GM12878 (cell line): ENCODE measurements around the gene THAP2. TPM values are rescaled to one million over a fixed set of nuclear protein-coding genes. Genes with fewer than 3 reads are reported as not detected.

Experiments
- ATAC-seq: fragments of 200-7000 bp; cut with Tn5 transposase; 3 replicates; pipeline ENCODE4 v1.9.1; 2020; ENCODE audit warnings: mild to moderate bottlenecking, moderate library complexity
- BruUV-seq: library from RNA; stranded (reverse); fragments of 400-500 nt; replicated peaks from 2 replicates; lab custom pipeline; 2021; lab: Mats Ljungman, UMichigan
- CTCF ChIA-PET: fragments of 300-600 bp; sonication (Branson Sonifier 250); formaldehyde crosslinking; extraction: SDS; loops from one replicate; lab custom pipeline; 2021; ENCODE audit warnings: inconsistent platforms; lab: Yijun Ruan, JAX
- POLR2A ChIA-PET: fragments of 350-600 bp; formaldehyde crosslinking; extraction: SDS; loops from one replicate; lab custom pipeline; 2021; ENCODE audit warnings: inconsistent platforms; lab: Charles Lee
- RAD21 ChIA-PET: fragments of 300-600 bp; sonication (Branson Sonifier 250); formaldehyde crosslinking; loops from one replicate; lab custom pipeline; 2023; ENCODE audit warnings: antibody characterized with exemption; ENCODE audit not compliant: unreplicated experiment; lab: Charles Lee
- SMC1A ChIA-PET: fragments of 300-600 bp; sonication (Branson Sonifier 250); formaldehyde crosslinking; loops from one replicate; lab custom pipeline; 2023; ENCODE audit not compliant: unreplicated experiment, uncharacterized antibody; lab: Charles Lee
- DNase-seq: peaks from one replicate; pipeline ENCODE4 v3.0.0-alpha.2; 2011; ENCODE audit warnings: low read depth, low spot score
- FAIRE-seq: peaks from 3 replicates; lab custom pipeline; 2011; peaks lifted over from hg19 to GRCh38; lab: Jason Lieb, UNC
- H2AFZ ChIP-seq: 2 replicates; pipeline ENCODE4 v1.6.0; 2011; ENCODE audit warnings: low read depth, low read length, control low read depth; ENCODE audit not compliant: control insufficient read depth
- H3K27ac ChIP-seq: 2 replicates; pipeline ENCODE4 v1.5.1; 2011; ENCODE audit warnings: control low read depth; ENCODE audit not compliant: control insufficient read depth, insufficient read depth
- H3K27me3 ChIP-seq, 2 experiments: replicated peaks in 1 of 2; 2 replicates each; pipeline versions ENCODE4 v1.6.0 to v1.6.1; 2011; ENCODE audit warnings: low read length in 1 of 2; ENCODE audit not compliant: control insufficient read depth in 2 of 2, insufficient read depth in 2 of 2
- H3K36me3 ChIP-seq, 2 experiments: 2 replicates each; pipeline ENCODE4 v1.5.1; 2011; ENCODE audit warnings: low read length in 1 of 2; ENCODE audit not compliant: control insufficient read depth in 2 of 2, insufficient read depth in 2 of 2
- H3K4me1 ChIP-seq: 2 replicates; pipeline ENCODE4 v1.6.1; 2011; ENCODE audit warnings: mild to moderate bottlenecking, low read length, moderate library complexity, mixed read lengths; ENCODE audit not compliant: control insufficient read depth, insufficient read depth
- H3K4me2 ChIP-seq: 2 replicates; pipeline ENCODE4 v1.6.0; 2011; ENCODE audit warnings: control low read depth; ENCODE audit not compliant: control insufficient read depth, insufficient read depth
- H3K4me3 ChIP-seq: fragments of 200-600 bp; sonication (generic); 2 replicates; pipeline ENCODE4 v1.5.1; 2016
- H3K79me2 ChIP-seq: 2 replicates; pipeline ENCODE4 v1.6.0; 2011; ENCODE audit warnings: low read length; ENCODE audit not compliant: control insufficient read depth, insufficient read depth
- H3K9ac ChIP-seq: 2 replicates; pipeline ENCODE4 v1.8.0; 2011; ENCODE audit warnings: low read length, control low read depth, mixed read lengths; ENCODE audit not compliant: control insufficient read depth, insufficient read depth
- H3K9me3 ChIP-seq: replicated peaks from 3 replicates; pipeline ENCODE4 v1.5.1; 2011; ENCODE audit warnings: mild to moderate bottlenecking, low read length; ENCODE audit not compliant: control insufficient read depth, insufficient read depth
- H4K20me1 ChIP-seq: 2 replicates; pipeline ENCODE4 v1.6.0; 2011; ENCODE audit not compliant: control insufficient read depth, insufficient read depth
- BHLHE40 ChIP-seq, 2 experiments: fragments of 450-650 bp in 1 of 2; IDR thresholded peaks; 2 replicates each; pipeline ENCODE4 v1.6.1; 2011 to 2017; ENCODE audit warnings: low read depth in 2 of 2, borderline replicate concordance in 1 of 2, improper control_type of control experiment in 1 of 2, low read length in 1 of 2, mild to moderate bottlenecking in 1 of 2
- CHD1 ChIP-seq: IDR thresholded peaks from 2 replicates; pipeline ENCODE4 v1.6.1; 2012; ENCODE audit warnings: low read depth, low read length, improper control_type of control experiment
- HDAC6 ChIP-seq: fragments of 200-600 bp; sonication (generic); IDR thresholded peaks from one replicate; pipeline ENCODE4 v1.8.0; 2017; ENCODE audit warnings: antibody characterized with exemption; ENCODE audit not compliant: unreplicated experiment
- MXI1 ChIP-seq: fragments of 150-350 bp; IDR thresholded peaks from 2 replicates; pipeline ENCODE4 v1.6.1; 2011; ENCODE audit warnings: low read depth, mild to moderate bottlenecking, inconsistent platforms, low read length, improper control_type of control experiment
- NFIC ChIP-seq: IDR thresholded peaks from 2 replicates; pipeline ENCODE4 v1.6.1; 2012; ENCODE audit warnings: low read depth, mild to moderate bottlenecking, inconsistent platforms, low read length, moderate library complexity
- POLR2AphosphoS2 ChIP-seq: IDR thresholded peaks from 2 replicates; pipeline ENCODE4 v1.6.1; 2011; ENCODE audit warnings: low read depth, mild to moderate bottlenecking, low read length, improper control_type of control experiment, moderate library complexity
- SMARCA5 ChIP-seq: fragments of 450-650 bp; IDR thresholded peaks from 2 replicates; pipeline ENCODE4 v1.6.1; 2017; ENCODE audit warnings: mild to moderate bottlenecking
- WGBS: methylation state at CpG from one replicate; pipeline ENCODE4 v1.1.6; 2016; ENCODE audit warnings: low lambda C conversion rate; ENCODE audit not compliant: insufficient replicate concordance, insufficient coverage; ENCODE audit errors: missing lambda C conversion rate; 5-methylcytosine and 5-hydroxymethylcytosine counted together
- in situ Hi-C: fragments of 300-500 bp; cut with MboI; formaldehyde crosslinking; loops from 9 replicates; pipeline ENCODE4 v1.14.3; 2018; ENCODE audit warnings: mixed read lengths
- intact Hi-C: fragments of 100-400 bp; cut with micrococcal nuclease; formaldehyde crosslinking; loops from one replicate; pipeline ENCODE4 v1.14.2; 2022; ENCODE audit not compliant: unreplicated experiment
- polyA plus RNA-seq, 11 experiments: library from polyadenylated mRNA; depleted of rRNA in 4 of 11; unstranded in 6 of 11; stranded (reverse) in 5 of 11; fragments of >200 nt; fragmentation: Nextera tagmentation in 4 of 11; fragmentation: Illumina TruSeq in 1 of 11; extraction: Ambion mirVana in 4 of 11; extraction: Trizol in 1 of 11; gene quantifications; 1 replicate in 1 of 11; 2 replicates in 10 of 11; pipeline versions ENCODE4 v1.2.1 to v1.2.3, GENCODE V29; 2011 to 2016; ENCODE audit warnings: inconsistent platforms in 2 of 11, missing spikeins in 2 of 11, low read depth in 1 of 11
- total RNA-seq, 4 experiments: library from RNA; depleted of rRNA in 3 of 4; stranded (reverse); fragments of >200 nt in 3 of 4; fragmentation: Illumina TruSeq in 1 of 4; extraction: Trizol in 1 of 4; gene quantifications; 2 replicates each; pipeline versions ENCODE4 v1.2.1 to v1.2.3, GENCODE V29; 2013 to 2021
- TF ChIP-seq, protein P1 (sequence below): fragments of 450-650 bp; conservative IDR thresholded peaks from 2 replicates; pipeline ENCODE4 v1.6.1; 2017; ENCODE audit warnings: mild to moderate bottlenecking, moderate library complexity
- TF ChIP-seq, protein P2 (sequence below): fragments of 450-650 bp; IDR thresholded peaks from 2 replicates; pipeline ENCODE4 v1.6.1; 2017; ENCODE audit warnings: antibody characterized with exemption, mild to moderate bottlenecking, moderate library complexity

The THAP2 gene
- total and polyA plus RNA-seq, 10 of the 15 experiments (the other 5 are each of a cell fraction or from before 2014, with no cell fraction given) = 4.1 to 18.0 (median 7.3) TPM

GRCh38 chr12:71664411-71665089, 449 bp downstream of the THAP2 start (continued):
- no peak for TF ChIP-seq HDAC6
- TF ChIP-seq CHD1 = 0 out of 2 replicates have a peak, but pooled peaks have one; percentile 8
- 0 out of 2 replicates have a peak, but pooled peaks have one; percentile 15 for TF ChIP-seq POLR2AphosphoS2
- TF ChIP-seq MXI1 = 0 out of 2 replicates have a peak, but pooled peaks have one; percentile 6
- 0 out of 2 replicates have a peak, but pooled peaks have one; percentile 52 for TF ChIP-seq SMARCA5
- TF ChIP-seq NFIC = no peak; the same call in 1 of the 2 replicates
- TF ChIP-seq, protein P1, sequence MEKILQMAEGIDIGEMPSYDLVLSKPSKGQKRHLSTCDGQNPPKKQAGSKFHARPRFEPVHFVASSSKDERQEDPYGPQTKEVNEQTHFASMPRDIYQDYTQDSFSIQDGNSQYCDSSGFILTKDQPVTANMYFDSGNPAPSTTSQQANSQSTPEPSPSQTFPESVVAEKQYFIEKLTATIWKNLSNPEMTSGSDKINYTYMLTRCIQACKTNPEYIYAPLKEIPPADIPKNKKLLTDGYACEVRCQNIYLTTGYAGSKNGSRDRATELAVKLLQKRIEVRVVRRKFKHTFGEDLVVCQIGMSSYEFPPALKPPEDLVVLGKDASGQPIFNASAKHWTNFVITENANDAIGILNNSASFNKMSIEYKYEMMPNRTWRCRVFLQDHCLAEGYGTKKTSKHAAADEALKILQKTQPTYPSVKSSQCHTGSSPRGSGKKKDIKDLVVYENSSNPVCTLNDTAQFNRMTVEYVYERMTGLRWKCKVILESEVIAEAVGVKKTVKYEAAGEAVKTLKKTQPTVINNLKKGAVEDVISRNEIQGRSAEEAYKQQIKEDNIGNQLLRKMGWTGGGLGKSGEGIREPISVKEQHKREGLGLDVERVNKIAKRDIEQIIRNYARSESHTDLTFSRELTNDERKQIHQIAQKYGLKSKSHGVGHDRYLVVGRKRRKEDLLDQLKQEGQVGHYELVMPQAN = peak; percentile 78

- Histone ChIP-seq H3K9me3 (no peaks in the 10 kb centered on the region), H3K79me2 (peaks cover 57% of the 10 kb centered on the region), H4K20me1 (no peaks in the 10 kb centered on the region), H2AFZ (peak overlapping the region; percentile 15; the same call in 1 of the 2 replicates), H3K9ac (peak overlapping the region; percentile 97), H3K4me2 (peak overlapping the region; percentile 71), H3K27ac (peak overlapping the region; percentile 85), H3K27me3 (no peaks in the 10 kb centered on the region), H3K4me3 (peak overlapping the region; percentile 85), H3K36me3 (no peaks in the 10 kb centered on the region), H3K4me1 (0 out of 2 replicates have a peak, but pooled peaks cover 6% of the 10 kb centered on the region)
- ChIA-PET CTCF (interaction anchor here (2.9 to 7.5 kb wide), 3 partner anchors 21 to 83 kb away, joined by 19 to 83 read pairs (median 31); partner anchors contain the start of gene TMEM19), POLR2A (interaction anchor here (0.6 to 7.2 kb wide), 4 partner anchors 12 to 89 kb away, joined by 3 to 93 read pairs (median 4); partner anchors contain the start of genes RAB21 and TMEM19), RAD21 (interaction anchor here (1.0 to 3.4 kb wide), 5 partner anchors 14 to 91 kb away, joined by 3 to 59 read pairs (median 8); partner anchors contain the start of gene TMEM19), SMC1A (interaction anchor here (0.9 to 5.1 kb wide), 4 partner anchors 21 to 89 kb away, joined by 3 to 48 read pairs (median 11); partner anchors contain the start of genes RAB21 and TMEM19)
- in situ Hi-C loops = no loop called here
- DNase-seq = no peak
- no peak for ATAC-seq
- intact Hi-C loops = no loop called here
- TF ChIP-seq, protein P2, sequence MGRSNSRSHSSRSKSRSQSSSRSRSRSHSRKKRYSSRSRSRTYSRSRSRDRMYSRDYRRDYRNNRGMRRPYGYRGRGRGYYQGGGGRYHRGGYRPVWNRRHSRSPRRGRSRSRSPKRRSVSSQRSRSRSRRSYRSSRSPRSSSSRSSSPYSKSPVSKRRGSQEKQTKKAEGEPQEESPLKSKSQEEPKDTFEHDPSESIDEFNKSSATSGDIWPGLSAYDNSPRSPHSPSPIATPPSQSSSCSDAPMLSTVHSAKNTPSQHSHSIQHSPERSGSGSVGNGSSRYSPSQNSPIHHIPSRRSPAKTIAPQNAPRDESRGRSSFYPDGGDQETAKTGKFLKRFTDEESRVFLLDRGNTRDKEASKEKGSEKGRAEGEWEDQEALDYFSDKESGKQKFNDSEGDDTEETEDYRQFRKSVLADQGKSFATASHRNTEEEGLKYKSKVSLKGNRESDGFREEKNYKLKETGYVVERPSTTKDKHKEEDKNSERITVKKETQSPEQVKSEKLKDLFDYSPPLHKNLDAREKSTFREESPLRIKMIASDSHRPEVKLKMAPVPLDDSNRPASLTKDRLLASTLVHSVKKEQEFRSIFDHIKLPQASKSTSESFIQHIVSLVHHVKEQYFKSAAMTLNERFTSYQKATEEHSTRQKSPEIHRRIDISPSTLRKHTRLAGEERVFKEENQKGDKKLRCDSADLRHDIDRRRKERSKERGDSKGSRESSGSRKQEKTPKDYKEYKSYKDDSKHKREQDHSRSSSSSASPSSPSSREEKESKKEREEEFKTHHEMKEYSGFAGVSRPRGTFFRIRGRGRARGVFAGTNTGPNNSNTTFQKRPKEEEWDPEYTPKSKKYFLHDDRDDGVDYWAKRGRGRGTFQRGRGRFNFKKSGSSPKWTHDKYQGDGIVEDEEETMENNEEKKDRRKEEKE = no peak
- peak; percentile 29 to 40; a peak in 1 of 4 replicates for TF ChIP-seq BHLHE40 (IDR thresholded peaks at IDR 0.05; ENCODE audit: borderline replicate concordance in 1 of 2, low read depth in 2 of 2, low read length in 1 of 2)
- BruUV-seq = no TSS peak
- 19% methylated on average over 4 of the region's 4 CpGs for WGBS
- FAIRE-seq = no peak
Measured at GRCh38 chr12:71665090-71665463, 976 bp downstream of the THAP2 start.
